Fibroblast of gingiva (primary cell): ENCODE measurements around the gene PDE8A.
"Not testable (repeated sequence)": the region's sequence is repeated elsewhere in the genome, so short reads cannot be mapped to it uniquely, and the experiment has no call there.

Source experiments
- DNase-seq: peaks from one replicate; pipeline ENCODE4 v3.0.0-alpha.2; 2011; ENCODE audit warnings: low read depth

PDE8A gene

DNA sequence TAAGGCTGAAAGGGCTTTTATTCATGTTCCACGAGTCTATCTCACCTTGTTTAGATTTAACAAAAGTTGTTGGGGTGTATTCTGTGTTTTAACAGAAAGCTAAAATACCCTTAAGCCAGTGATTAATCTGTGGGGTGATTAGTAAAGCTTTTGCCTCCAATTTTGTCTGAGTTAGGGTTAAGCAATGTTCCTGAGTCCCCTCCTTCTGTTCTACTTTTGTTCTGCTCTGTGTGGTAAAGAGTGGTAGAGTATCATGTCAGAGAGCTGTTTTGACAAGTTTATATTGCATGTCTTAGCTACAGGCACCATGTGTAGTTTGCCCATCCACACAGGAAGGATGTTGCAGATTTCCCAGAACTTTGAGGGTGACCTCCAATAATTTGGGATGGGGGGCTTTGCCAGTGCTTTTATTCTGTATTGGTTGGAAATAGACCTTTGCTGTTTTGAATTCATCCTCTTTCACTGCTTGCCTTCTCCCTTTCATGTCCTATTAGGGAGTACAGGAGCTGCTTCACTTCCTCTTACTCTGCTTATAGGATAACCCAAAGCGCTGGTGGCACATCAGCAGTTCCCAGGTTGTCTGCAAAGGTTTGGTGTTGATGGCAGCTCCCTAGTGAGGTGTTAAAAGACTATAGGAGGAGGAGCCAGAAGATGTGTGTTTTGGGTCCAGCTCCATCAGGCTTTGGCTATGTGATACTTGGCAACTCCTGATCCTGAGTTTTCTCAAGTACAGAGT is 7.4 kb downstream of the PDE8A start:
- no peak for DNase-seq

DNA sequence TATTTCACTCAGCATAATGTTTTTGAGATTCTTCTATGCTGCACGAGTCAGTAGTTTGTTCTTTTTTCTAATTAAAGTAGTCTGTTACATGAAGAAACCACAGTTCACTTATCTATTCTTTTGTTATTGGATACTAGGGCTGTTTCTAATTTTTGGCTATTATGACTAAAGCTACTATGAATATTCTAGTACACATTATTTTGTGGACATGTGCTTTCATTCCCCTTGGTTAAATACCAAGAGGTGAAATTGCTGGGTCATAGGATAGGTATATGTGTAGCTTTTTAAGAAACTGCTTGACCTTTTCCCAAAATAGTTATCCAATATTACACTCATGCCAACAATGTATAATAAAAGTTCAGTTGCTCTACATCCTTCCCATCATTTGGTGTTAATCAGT is 8.9 kb downstream of the PDE8A start:
- no peak for DNase-seq

DNA sequence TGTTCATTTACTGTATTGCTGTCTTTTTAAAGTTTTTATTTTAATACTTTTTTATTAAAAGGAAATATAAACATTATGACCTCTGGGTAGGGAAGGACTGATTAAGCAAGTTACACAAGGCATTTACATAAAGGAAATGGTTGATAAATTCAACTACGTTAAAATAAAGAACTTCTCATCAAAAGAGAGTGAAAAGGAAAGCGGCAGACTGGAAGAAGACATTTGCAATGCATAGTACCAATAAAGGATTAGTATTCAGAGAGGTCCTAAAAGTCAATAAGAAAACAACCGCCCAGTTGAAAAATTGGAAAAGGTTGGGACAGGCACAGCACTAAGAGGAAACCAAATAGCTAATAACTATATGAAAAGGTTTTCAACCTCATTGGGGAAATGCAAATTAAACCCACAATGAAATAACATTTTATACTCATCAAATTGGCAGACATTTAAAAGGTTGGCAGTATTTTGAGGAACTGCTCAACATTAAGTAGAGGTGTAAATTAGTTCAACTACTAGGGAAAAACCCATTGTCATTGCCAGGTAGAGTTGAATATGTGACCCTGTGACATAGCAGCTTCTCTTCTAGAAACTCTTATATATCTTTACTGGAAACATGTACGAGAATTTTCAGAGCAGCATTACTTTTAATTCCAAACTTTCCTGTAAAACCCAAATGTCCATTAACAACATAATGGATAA is 9.5 kb downstream of the PDE8A start:
- no peak for DNase-seq

DNA sequence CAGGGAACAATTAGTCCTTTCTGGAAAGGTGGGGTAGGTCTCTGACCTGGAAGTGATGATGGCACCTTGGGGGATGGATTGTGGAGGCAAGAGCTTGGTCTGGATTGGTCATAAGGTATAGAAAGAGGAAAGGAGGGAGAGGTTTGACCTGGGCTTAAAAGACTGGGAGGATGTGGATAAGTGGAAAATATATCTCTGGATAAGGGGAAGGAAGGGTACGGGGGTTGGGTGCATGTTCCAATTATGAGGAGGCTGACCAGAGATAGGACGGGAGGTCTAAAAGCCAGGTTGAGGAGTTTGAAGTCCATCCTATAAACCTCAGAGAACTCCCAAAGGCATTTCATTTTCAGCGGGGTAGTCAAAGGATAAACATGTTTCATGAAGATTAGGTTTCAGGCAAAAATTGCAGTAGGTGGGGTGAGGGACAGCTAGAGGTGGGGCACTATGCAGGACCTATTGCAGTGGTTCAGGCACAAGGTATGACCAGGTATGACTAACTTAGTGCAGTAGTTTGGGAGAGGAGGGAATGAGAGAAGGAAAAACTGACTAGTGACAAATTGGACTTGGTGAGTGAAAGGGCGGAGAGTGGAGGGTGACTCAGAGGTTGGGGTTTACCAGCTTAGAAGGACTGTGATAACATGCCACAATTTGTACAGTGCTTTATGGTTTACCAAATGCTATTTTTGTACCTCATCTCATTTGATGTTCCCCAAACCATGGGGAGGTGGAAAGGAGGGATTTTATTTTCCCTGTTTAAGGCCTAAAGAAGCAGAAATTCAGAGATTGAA is 10.7 kb downstream of the PDE8A start:
- peak; percentile 48 for DNase-seq

DNA sequence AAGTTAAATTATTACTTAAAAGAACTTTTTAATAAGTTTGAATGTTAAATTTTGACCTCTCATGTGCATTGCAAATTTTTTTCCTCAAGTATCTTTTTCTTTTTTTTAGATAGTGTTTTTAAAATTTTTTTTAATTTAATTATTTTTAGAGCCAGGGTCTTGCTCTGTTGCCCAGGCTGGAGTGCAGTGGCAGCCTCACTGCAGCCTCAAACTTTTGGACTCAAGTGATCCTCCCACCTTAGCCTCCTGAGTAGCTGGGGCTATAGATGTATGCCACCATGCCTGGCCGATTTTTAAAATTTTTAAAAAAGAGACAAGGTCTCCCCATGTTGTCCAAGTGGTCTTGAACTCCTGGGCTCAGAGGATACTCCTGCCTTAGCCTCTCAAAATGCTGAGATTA is 14.4 kb downstream of the PDE8A start:
- no peak for DNase-seq

DNA sequence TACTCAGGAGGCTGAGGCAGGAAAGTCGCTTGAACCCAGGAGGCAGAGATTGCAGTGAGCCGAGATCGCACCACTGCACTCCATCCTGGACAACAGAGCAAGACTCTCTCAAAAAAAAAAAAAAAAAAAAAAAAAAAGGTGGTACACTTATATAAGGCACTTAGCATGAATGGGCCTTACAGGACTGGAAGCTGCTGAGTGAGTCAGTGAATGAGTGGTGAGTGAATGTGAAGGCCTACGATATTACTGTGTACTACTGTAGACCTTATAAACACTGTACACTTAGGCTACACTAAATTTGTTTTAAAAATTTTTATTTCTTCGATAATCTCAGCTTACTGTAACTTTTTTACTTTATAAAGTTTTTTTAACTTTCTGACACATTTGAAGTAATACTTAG is 15.1 kb downstream of the PDE8A start:
- DNase-seq = not testable (repeated sequence)

DNA sequence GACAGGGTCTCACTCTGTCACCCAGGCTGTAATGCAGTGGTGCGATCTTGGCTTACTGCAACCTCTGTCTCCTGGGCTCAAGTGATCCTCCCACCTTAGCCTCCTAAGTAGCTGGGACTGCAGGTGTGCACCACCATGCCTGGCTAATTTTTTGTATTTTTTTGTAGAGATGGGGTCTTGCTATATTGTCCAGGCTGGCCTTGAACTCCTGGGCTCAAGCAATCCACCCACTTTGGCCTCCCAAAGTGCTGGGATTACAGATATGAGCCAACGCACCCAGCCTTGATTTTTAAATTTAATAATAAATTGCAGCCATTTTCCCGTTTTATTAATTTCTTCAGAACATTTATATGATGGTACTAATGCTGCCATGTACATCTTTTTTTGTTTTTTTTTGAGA is 15.6 kb downstream of the PDE8A start:
- DNase-seq = not testable (repeated sequence)

DNA sequence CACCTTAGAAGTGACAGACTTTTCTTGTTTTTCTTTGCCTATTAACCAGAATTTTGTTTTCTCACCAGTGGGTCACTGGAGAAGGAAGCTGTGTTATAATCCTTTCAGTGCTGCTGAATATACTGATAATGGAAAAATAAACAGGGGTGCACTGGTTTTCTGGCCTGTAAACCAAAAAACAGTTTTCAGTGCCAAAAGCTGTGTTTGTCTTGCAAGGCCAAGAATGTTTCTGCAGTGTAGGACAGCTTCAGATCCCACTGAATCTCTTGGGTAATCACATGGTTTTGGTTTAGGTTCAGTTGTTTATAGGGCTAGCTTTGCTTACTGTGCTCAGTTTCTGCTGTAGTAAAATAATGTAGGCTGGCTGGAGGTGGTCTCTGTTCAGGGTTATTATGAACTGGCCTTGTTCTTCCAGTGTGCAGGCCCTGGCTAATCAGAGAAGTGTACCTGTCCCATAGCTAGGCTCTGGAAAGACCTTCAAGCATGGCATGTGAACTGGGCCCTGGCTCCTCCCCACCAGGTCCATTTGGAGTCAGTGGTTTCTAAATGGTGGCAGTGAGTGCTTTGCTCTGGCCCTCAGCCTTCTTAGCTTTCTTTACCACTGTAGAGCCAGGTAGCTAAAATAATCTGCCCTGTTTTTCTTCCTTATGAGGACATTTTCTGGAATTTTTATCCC is 18.7 kb downstream of the PDE8A start:
- DNase-seq = peak; percentile 82

DNA sequence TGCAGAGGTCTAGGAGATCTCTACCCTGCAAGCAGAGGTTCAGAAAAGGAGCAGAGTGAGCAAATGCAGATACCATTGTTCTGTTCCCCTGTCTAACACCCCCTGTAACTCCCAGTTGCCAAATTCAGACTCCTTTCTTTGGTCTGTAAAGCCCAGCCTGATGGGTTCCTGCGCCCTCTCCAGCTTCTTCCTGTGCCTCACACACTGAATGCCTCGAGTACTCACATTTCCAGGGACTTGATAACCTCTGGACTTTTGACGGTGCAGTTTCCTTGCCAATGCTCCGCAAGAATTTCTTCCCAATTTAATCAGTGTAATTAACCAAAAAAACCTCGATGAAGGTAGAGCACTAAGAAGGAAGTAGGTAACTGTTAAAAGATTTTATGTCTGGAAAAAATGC is 19.3 kb downstream of the PDE8A start:
- no peak for DNase-seq

DNA sequence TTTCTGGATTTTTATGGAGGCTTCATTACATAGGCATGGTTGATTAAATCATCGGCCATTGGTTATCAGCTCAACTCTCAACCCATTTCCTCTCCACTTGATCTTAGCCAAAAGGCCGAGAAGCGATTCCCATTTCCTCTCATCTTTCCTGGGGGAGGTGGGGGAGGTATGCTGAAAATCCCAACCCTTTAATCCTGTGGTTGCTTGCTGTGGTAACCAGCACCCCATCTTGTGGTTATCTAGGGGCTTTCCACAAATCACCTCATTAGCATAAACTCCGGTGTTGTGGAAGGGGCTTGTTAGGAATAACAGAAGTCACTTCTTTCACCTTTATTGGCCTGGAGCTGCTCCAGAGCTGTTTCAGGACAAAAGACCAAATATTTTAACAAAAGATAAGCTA is 20.9 kb downstream of the PDE8A start:
- no peak for DNase-seq

DNA sequence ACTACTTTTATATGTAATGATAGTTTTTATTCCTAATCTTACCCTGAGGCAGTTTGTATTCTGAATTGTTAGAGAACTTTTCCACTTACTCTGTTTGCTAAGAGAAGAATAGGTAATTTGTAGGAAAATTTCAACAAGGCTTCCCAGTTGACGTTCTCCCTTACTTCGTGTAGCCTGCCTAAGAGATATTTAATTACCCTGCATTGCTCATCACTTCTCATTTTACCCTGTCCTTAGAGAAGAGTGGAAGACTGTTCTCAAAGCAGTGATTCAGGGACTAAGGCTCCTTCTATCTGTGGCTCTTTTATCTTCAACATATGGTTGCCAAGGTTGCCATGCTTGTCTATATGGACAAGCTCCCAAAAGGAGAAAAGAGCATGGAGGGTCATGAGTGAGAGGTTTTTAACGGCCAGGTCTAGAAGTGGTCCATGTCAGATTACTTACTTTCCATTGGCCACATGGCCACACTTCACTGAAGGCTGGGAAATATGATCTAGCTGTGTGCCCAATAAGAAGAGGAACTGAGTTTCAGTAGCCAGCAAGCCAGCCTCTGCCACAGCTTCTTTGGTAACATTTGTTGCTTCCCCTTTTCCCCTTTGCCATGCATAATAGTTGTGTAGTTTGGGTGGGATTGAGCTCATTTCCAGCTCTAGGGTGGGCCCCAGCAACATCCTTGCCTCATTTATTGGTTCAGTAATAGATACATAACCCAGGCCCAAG is 22.1 kb downstream of the PDE8A start:
- no peak for DNase-seq

DNA sequence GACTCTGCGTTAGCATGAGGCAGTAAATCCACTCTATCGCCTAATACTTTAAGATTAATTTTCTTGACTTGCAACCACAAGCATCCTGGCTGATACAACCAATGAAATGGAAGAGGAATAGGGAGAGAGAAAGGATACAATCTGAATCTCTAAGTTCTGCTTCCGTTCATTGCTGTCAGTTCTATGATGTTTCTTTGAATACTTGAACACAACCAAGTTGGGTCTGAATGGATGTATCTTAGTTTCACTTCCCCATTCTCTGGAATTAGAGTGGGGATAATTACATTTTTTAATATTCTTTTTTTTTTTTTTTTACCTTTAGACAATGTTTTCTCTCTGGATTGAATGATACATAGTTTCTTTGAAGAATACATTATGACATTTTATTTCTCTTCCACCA is 22.9 kb downstream of the PDE8A start:
- no peak for DNase-seq

DNA sequence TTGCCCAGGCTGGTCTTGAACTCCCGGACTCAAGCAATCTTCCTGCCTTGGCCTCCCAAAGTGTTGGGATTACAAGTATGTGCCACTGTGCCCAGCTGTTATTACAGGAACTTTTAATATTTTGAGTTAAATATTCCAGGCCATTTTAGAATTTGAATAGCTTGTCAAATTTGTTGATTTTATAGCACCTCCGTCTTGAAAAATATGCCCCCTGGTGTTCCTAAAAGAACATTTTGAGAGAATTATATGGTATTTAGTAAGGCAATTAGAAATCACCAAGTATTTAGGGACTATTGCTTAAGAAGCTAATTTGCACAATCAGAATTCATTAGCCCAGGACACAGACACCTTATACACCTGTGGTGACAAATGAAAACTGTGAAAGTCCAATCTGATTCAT is 23.7 kb downstream of the PDE8A start:
- DNase-seq = no peak

DNA sequence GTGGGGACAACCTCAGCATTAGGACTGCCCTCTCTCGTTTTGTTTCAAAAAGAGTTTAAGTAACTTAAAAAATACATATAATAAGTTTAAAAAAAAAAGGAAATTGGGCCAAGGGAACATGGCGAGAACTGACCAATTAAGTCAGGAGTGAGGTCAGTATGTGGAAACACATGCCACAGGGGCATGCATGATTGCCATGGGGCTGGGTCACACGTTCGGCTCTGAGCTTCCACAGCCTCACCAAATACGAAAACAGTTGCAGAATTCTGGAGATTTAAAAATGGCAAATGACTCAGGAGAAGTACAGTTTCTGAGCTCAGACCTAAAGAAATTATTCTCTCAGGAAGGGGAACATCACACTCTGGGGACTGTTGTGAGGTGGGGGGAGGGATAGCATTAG is 24.1 kb downstream of the PDE8A start:
- DNase-seq = no peak

DNA sequence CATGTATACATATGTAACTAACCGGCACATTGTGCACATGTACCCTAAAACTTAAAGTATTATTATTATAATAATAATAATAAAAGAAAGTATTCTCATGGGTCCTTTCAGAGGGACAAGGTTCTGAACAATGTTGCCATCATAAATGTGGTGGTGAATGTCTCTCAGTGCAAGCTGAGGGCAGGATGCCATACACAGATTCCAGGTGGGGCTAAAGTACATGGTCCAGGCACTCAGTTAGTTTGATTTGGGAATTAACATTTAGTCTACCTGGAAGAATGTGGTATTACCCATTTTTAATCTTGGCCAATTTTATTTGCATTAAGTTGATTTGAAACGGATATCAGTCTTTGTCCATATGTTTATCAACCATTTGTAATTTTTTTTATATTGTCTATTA is 24.5 kb downstream of the PDE8A start:
- no peak for DNase-seq

DNA sequence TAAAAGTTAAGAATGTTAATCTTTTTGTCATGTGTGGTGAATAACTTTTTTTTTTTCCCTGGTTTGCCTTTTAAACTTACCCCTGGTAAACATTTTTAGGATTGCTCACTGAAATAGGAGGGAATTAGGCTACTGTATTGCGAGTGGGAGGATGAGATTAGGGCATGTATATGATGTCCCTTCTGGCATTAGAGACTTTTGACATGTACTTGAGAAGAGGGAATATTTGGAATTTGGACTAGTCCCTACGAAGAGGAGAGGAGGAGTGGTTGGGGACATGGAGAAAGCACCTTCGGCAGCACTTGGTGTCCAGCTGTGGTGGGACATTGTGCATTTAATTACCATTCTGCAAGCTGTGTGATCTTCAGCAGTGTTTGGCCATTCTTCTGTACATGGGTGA is 25.0 kb downstream of the PDE8A start:
- DNase-seq = no peak

DNA sequence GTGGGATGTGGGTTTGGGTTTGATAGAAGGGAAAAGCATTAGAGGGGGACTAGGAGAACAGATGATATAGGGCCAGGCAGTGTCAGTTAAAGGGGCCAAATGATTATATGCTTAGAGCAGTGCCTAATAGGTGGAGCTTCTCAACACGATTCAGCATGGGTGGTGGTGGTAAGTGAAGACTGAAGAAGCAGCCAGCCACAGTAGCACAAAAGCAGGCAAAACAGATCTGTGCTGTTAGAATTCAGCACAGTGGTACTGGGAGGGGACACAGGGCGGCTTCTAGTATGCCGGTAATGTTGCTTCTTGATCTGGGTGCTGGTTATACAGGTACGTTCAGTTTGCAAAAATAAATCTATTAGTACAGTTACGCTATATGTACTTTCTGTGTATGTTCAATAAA is 25.5 kb downstream of the PDE8A start:
- no peak for DNase-seq

DNA sequence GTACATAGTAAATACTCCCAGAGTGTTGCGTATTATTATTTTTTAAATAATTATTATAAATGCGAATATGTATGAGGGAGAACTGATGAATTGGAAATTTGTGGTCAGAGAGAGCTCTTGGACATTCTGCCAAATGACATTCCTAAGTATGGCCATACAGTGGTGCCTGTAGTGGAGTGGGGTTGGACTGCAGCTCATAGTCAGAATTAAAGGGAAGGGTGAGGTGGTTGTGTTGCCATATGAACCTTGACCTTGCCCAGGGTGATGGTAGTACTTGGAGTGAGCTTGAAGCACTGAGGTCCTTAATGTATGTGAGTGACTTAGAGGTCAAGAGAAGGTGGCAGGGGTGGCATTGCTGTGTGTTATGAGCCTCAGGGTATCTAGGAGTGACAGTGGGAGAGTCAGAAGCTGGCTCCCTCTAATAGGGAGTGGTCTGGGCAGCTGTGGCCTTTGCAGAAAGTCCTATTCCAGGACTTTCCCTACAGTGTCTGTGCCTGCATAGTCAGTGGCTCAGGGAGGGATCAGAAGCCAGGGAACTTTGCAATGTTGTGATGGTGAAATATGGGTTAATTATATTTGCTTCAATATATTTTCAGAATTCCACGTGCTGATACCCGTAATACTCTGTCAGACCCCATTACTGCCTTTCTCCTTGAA is 26.2 kb downstream of the PDE8A start:
- no peak for DNase-seq

DNA sequence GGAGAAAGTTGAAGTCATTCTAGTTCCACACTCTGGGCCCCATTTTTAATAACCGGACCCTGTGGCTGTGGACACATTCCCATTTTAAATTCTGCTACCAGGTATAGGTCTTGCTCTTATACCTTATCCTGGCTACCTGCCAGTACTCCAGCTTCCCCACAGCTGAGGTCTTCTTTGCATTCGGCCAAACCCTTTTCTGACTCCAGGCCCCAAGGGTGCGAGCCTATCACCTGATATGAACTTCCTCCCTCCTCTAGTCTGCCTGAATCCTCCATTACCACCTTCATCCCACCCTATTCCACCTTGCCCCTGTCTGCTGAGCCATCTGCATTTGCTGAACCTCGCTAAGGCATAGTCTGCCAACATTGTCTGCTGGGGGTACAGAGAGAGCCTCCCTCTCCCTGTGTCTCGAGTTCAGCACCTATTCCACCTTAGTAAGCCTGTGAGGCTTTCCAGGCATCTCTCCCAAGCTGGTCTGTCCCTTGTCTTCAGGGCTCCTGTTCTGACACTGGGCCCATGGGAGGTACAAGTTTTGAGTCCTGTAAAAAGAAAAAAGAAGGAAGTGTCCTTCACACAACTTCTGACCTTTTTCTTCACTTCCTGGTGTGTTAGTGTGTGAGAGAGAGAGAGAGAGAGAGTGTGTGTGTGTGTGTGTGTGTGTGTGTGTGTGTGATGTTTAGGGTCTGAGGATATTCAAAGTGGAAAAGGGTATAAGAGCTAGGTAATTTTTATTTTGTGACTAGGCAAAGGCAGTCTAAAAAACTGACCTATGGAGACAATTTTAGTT is 27.0 kb downstream of the PDE8A start:
- DNase-seq = no peak

DNA sequence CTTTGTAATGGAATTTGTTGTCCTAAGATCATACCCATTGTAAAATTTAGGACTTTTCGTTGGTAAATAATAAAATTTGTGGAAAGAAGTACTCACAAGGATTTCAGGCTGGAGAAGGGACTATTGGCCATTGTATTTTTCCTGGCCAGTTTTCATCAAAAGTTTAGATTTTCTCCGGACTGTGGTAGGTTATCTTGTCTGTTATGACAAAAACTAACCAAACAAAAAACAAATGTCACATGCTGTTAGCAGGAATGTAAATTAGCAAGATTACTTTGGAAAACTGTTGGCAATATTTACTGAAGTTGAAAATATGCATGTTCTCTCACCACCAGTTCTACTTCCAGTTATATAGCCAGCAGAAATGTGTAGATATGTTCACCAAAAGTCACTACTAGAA is 27.8 kb downstream of the PDE8A start:
- no peak for DNase-seq

DNA sequence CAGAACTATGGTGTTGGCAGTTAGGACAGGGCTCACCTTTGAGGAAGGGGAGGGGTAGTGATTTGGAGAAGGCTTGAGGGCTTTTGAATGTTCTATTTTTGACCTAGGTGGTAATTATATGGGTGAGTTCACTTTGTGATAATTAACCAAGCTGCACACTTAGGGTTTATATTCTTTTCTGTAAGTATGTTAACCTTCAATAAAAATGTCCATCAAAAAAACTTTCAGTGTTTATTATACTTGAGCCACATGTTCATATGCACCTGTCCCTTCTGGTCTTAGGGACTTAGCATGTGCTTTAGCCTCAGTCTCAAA is 28.4 kb downstream of the PDE8A start:
- no peak for DNase-seq
